Loucy (cell line): ENCODE results near the gene VPS13D.

Experiments used
- H2AFZ ChIP-seq: fragments of 200-600 bp; sonication (generic); 2 replicates; pipeline ENCODE4 v1.6.0; 2016; ENCODE audit warnings: antibody characterized with exemption, mild to moderate bottlenecking, low read length, moderate library complexity
- H3F3A ChIP-seq: fragments of 200-600 bp; 2 replicates; pipeline ENCODE4 v1.6.0; 2016; ENCODE audit warnings: antibody characterized with exemption, low read depth, mild to moderate bottlenecking
- H3K27me3 ChIP-seq: fragments of 200-600 bp; sonication (generic); 2 replicates; pipeline ENCODE4 v1.6.1; 2014; ENCODE audit warnings: low read length, mild to moderate bottlenecking; ENCODE audit not compliant: insufficient read depth, poor library complexity, severe bottlenecking
- H3K36me3 ChIP-seq: fragments of 200-600 bp; sonication (generic); 2 replicates; pipeline ENCODE4 v1.6.1; 2016; ENCODE audit warnings: low read length; ENCODE audit not compliant: insufficient read depth
- H3K4me1 ChIP-seq: fragments of 200-600 bp; sonication (generic); 2 replicates; pipeline ENCODE4 v1.5.1; 2014; ENCODE audit warnings: low read length, mild to moderate bottlenecking; ENCODE audit not compliant: insufficient read depth, poor library complexity, severe bottlenecking
- H3K4me2 ChIP-seq: fragments of 200-600 bp; sonication (generic); 2 replicates; pipeline ENCODE4 v1.6.0; 2014; ENCODE audit warnings: antibody characterized with exemption, low read length, low read depth, mild to moderate bottlenecking; ENCODE audit not compliant: poor library complexity, severe bottlenecking
- H3K4me3 ChIP-seq: fragments of 200-600 bp; sonication (generic); 2 replicates; pipeline ENCODE4 v1.5.1; 2014; ENCODE audit warnings: low read length, mild to moderate bottlenecking, mixed read lengths; ENCODE audit not compliant: poor library complexity, severe bottlenecking
- H3K79me2 ChIP-seq: fragments of 200-600 bp; sonication (generic); 2 replicates; pipeline ENCODE4 v1.6.1; 2014; ENCODE audit warnings: low read length; ENCODE audit not compliant: insufficient read depth
- H3K9ac ChIP-seq: fragments of 200-600 bp; sonication (generic); 2 replicates; pipeline ENCODE4 v1.6.0; 2014; ENCODE audit warnings: mild to moderate bottlenecking, low read depth, low read length, moderate library complexity; ENCODE audit not compliant: poor library complexity, severe bottlenecking
- H3K9me2 ChIP-seq: fragments of 200-600 bp; sonication (generic); replicated peaks from 2 replicates; pipeline ENCODE4 v1.6.1; 2016; ENCODE audit warnings: low read depth, low read length, mixed read lengths
- H3K9me3 ChIP-seq: fragments of 200-600 bp; sonication (generic); 2 replicates; pipeline ENCODE4 v1.6.1; 2014; ENCODE audit warnings: mild to moderate bottlenecking, antibody characterized with exemption, low read length, low read depth; ENCODE audit not compliant: insufficient read depth
- H4K20me1 ChIP-seq: fragments of 200-600 bp; sonication (generic); 2 replicates; pipeline ENCODE4 v1.6.0; 2014; ENCODE audit warnings: antibody characterized with exemption, low read length, mild to moderate bottlenecking; ENCODE audit not compliant: insufficient read depth, poor library complexity, severe bottlenecking
- CTCF ChIP-seq: fragments of 200-600 bp; sonication (generic); conservative IDR thresholded peaks from 2 replicates; pipeline ENCODE4 v1.5.1; 2014; ENCODE audit warnings: mild to moderate bottlenecking, antibody characterized with exemption, low read length
- EZH2phosphoT487 ChIP-seq: fragments of 200-600 bp; IDR thresholded peaks from 2 replicates; pipeline ENCODE4 v1.6.1; 2018; ENCODE audit warnings: antibody characterized with exemption, mild to moderate bottlenecking, moderate library complexity, borderline replicate concordance

Gene VPS13D

GRCh38 chr1:12465126-12465525 lies 235.3 kb downstream of the VPS13D start:
- Histone ChIP-seq H3K27me3 (no peaks in the 10 kb centered on the region), H3K9me3 (no peaks in the 10 kb centered on the region), H2AFZ (no peak overlapping the region), H3K9ac (no peak overlapping the region), H3F3A (no peaks in the 10 kb centered on the region), H3K4me1 (peaks cover 2% of the 10 kb centered on the region), H4K20me1 (no peaks in the 10 kb centered on the region), H3K4me3 (no peak overlapping the region), H3K79me2 (no peaks in the 10 kb centered on the region), H3K9me2 (no peaks in the 10 kb centered on the region), H3K36me3 (peaks cover 33% of the 10 kb centered on the region; the same call in 1 of the 2 replicates), H3K4me2 (no peak overlapping the region)
- TF ChIP-seq EZH2phosphoT487, result no peak
- TF ChIP-seq CTCF, result no peak

GRCh38 chr1:12466816-12467215 lies 237.0 kb downstream of the VPS13D start:
- Histone ChIP-seq H3K9me3 (no peaks in the 10 kb centered on the region), H3K4me1 (peaks cover 9% of the 10 kb centered on the region)

GRCh38 chr1:12467570-12468286 lies 237.9 kb downstream of the VPS13D start:
- H3K4me1 ChIP-seq, result peaks cover 18% of the 10 kb centered on the region
- TF ChIP-seq EZH2phosphoT487 (no peak), CTCF (no peak)
- no peaks in the 10 kb centered on the region for H4K20me1 ChIP-seq

More at GRCh38 chr1:12466816-12467215, 237.0 kb downstream of the VPS13D start:
- Histone ChIP-seq H3F3A (no peaks in the 10 kb centered on the region), H3K27me3 (no peaks in the 10 kb centered on the region), H3K4me3 (no peak overlapping the region), H2AFZ (no peak overlapping the region), H4K20me1 (no peaks in the 10 kb centered on the region), H3K9me2 (no peaks in the 10 kb centered on the region), H3K79me2 (no peaks in the 10 kb centered on the region), H3K36me3 (peaks cover 20% of the 10 kb centered on the region; the same call in 1 of the 2 replicates), H3K4me2 (no peak overlapping the region), H3K9ac (no peak overlapping the region)
- TF ChIP-seq EZH2phosphoT487 (no peak), CTCF (no peak)

More at GRCh38 chr1:12467570-12468286, 237.9 kb downstream of the VPS13D start:
- peaks cover 11% of the 10 kb centered on the region; the same call in 1 of the 2 replicates for H3K36me3 ChIP-seq
- H3K9ac ChIP-seq, result no peak overlapping the region
- no peaks in the 10 kb centered on the region for H3K9me2 ChIP-seq
- no peaks in the 10 kb centered on the region for H3K9me3 ChIP-seq
- H3F3A ChIP-seq, result peaks cover 5% of the 10 kb centered on the region; the same call in 1 of the 2 replicates
- H3K4me3 ChIP-seq, result no peak overlapping the region
- H3K4me2 ChIP-seq, result no peak overlapping the region
- H2AFZ ChIP-seq, result no peak overlapping the region
- no peaks in the 10 kb centered on the region for H3K27me3 ChIP-seq
- no peaks in the 10 kb centered on the region for H3K79me2 ChIP-seq
